G401.6 (cell line): ENCODE data around the gene ARHGEF7.

Experiments
- FAIRE-seq: peaks from 2 replicates; lab custom pipeline; 2012; peaks lifted over from hg19 to GRCh38; lab: Jason Lieb, UNC

The ARHGEF7 gene

DNA sequence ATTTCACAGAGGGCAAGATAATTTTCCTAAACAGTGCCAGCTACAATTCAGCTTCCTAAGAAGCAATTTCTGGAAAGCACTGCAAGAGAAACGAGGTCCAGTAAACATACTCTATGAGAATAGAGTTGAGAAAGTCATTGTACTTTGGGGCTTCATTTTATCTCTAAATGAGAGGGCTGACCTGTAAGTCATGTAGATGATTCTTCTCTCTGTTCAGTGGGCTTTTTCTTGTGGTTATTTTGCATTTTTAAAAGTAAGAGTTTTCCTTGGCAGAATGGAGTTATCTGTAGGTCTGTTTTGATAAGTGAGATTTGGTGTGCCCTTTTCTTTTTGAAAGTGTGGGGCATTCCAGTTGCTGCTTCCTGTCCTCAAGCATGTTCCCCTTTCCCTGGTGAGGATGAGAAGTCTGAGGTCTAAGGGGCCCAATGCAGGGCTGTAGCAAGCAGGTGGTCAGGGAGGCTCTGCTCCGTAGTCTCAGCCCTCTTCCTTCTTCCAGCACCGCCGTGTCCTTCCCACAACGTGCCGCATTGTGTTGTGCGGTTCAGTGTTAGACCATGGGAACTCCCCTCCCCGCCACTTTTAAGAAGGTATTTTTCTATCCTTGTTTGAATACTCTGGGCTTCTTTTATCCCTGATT lies 86.3 kb downstream of the ARHGEF7 start:
- no peak for FAIRE-seq

DNA sequence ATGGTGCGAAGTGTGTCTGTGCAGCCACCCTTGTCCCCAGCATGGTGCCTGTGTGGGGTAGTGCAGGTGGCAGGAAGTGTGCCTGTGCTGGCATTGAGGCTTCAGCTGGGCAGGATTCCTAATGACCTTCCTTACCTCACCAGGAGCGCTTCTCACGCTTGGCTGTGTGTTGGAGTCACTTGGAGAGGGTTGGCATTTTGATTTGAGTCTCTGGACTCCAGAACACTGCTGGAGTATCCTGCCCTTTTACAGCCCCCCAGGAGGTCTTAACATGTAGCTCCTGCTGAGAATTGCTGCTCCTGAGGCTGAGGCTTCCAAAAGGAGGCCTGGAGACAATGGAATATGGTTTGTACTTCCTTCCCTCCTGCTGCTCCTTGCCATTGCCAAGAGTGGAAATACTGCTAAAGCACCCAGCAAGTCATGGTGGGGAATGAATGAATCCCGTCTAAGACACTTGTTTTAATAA lies 87.1 kb downstream of the ARHGEF7 start:
- no peak for FAIRE-seq

DNA sequence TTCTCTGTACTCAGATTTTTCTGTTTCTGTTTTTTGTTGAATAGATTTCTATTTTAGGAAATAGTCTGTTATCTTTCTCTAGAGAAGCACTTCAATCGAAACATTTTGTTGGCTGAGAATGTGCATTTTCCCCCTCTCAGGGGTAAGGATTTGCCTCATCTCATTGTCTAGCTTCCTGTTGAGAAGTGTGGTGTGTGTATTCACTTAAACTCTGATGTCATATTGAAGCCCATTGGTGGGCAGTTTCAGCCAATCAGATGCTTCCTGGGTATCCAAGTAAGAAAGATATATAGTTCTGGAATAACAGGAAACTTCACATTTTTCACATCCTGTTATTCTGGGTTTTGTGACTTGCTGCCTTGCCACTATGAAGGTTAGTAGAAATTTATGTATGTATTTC lies 87.6 kb downstream of the ARHGEF7 start:
- FAIRE-seq, result no peak

DNA sequence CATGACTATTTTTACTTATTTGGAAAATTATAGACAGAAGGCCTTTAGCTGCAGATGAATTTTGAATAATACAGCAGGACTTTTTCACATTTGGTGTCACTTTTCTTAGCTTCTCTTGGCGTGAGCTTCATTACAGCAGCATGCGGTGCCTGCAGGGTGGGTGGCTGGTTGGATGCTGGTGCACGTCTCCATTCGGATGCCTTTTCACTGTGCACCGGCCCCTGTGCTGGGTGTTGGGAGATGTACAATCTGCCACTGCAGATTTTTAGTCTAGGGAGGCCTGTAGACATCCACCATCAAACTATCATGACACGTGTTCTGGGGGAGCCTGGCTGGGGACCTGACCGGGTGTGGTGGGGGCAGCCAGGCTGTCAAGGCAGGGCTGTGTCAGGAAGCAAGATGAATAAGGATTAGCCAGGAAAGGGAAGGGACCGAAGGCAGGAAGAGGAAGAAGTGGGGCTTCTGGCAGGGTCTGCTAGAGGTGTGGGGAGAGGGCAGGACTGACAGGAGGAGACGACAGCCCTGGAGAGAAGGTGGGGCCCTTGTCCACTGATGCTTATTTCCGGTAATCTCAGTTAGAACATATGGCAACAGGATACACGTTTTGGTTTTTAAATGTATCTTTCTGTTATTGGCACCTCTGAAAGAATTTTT lies 88.8 kb downstream of the ARHGEF7 start:
- no peak for FAIRE-seq

DNA sequence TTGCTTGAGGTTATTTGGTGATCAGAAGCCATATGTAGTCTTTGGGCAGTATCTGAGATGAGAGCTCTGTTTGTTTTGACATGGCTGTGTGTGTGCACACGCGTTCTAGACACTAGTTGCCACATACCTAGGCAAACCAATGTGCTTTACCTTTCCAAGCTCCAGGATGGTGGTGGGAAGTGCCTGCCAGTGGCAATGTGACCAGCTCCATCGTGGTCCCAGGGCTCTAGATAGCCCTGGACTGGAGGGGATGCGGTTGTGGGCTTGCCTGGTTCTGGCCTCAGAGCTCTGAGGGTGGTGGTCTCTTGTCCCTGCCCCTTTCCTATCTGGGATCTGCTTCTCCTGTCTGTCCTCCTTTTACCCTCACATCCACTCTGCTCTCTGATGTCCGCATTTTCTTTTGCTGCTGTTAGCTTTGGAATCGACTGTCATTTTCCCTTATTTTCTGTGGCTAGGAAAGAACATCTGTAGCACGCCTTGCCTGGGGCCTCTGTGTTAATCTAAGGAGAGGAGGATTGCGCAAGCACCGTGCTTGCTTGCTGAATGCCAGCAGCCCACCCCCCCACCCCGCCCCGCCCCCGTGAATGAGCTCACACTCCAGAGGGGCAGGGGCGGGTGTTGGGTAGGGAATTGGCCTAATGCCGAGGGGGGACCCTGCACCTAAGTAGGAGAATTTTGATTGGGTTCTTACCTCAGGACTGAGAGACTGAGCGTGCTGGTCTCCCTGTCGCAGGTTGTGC lies 89.5 kb downstream of the ARHGEF7 start:
- no peak for FAIRE-seq

DNA sequence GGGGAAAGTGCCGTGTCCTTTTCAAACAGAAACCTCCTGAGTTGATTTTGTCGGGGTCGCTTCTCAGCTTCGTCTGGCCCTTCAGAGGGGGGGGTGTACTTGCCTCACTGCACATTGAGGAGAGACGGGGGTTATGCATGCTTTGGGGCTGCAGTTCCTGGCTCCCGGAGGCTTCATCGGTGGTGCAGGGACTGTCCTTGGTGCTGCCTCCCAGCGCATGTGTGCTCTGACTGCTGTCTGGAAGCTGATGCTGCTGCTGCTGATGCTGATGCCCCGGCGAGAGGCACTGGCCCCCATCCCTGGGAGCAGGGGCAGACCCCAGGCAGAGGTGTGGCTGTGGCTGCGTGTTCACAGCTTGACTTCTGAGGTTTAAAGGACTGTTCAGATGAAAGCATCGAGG lies 91.0 kb downstream of the ARHGEF7 start:
- FAIRE-seq, result no peak

DNA sequence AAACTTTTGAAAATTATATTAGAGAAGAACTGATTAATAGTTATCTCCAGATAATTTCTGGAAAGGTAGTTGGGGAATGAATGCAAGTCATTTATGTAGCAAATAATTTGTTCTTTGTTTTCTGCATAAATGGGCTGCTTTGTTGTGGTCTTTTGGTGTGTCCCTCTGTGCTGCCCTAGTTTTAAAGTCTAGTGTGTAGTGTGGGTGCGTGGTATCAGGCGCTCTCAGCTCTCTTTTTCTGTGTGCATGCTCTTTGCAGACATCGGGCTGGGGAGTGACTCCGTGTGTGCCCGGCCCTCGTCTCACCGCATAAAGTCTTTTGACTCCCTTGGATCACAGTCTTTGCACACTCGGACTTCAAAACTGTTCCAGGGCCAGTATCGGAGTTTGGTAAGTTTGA lies 94.5 kb downstream of the ARHGEF7 start:
- no peak for FAIRE-seq

DNA sequence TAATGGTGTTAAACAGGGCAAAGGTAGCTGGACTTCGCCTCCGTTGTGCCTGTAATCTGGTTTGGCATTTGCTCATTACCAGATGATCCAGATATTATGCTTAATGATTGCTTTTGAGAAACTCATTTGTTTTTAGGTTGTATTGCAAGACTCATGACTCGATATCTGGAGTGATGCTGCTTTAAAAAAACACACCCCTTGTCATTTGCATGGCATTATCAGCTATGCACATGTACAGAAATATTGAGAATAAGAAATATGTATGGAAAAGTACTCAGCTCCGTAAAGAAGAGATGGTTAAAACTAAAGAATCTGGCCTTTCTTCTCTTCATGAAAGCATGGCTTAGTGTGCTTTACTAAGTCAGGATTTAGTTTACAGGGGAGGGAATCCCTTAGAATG lies 95.0 kb downstream of the ARHGEF7 start:
- no peak for FAIRE-seq

DNA sequence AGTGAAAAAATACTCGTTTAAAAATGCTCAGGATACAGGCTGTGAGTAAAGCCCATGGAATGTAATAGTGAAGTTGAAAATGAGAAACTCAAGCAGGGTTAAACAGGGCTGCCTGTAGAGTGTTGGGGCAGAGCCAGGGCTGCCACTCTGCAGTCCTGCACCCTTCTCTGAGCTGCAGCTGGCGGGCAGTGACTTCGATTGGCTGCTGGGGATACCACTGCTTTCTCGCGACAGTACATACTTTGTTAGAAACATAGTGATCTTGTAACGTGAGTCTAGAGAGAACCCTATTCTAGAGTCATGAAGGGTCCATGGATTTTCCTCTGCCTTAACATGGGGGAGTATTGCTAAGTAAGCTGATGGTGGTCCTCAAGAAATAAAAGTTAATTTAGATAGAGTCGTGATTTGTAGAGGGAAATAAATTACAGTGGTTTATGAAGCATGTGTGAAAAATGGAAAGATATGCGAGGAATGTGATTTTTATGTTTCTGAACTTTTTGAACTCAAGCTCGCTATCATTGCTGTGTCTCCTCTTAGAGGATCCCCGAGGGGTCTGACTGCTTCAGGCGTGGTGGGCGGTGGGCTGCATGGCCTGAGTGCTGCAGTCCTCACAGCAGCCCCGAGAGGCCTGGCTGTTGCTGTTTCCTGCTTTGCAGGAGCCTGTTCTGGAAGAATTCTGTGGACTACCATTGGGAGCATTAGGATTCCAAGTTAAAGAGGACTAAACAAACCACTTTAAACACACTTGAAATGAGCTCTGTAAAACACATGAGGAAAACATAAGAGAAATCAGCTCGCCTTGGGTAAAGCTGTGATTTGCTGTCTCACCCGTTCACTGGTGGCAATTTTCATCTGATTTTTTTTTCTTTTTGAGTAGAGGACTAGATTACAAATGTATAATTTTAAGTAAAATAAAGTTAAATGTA lies 95.7 kb downstream of the ARHGEF7 start:
- peak; percentile 40 for FAIRE-seq

DNA sequence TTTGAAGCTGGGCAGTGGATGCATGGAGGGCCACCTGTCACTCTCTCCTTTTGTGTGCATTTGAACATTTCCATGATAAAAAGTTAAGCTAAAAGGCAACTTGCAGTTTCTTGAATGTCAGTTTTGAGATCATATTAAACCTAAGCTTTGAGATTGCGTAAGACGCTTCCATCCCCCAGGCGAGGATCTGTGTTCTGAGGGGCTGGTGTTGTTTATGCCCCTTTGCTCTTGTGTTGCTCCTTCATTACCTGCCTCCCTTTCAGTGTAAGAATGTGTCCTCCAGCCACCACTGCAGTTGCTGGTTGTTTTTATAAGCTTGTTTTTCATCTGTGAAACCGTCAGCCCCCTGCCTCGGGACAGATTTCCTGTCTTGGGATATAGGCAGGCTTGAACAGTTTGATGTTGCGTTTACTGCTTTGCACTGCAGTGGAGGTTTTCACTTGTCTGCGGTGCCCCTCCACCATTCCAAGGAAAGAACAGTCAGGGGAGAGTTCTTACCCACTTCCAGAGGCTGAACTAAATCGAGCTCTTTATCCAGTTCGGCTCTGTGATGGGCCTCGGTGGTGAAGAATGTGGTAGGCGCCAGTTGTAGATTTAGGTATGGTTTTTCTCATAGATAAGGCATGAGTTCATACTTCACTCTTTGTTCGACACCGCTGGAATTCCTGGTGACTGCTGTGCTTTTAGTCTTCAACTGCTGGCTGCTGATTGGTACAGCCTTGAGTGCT lies 96.8 kb downstream of the ARHGEF7 start:
- no peak for FAIRE-seq

DNA sequence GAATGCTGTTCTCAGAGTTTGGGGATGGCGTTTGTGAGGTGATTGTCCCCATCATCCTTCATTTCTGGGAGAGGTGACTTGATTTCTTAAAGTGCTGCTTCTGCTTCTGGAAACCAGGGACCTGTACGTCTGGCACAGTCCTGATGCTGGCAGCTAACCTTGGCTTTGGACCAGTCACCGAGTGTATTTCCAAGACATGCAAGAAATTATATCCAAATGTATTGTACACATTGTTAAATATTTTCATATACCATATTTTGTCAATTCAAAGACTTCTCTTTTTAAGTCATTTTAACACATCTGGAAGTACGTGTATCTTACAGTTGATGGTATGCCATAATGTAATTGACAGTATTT lies 97.4 kb downstream of the ARHGEF7 start:
- no peak for FAIRE-seq

DNA sequence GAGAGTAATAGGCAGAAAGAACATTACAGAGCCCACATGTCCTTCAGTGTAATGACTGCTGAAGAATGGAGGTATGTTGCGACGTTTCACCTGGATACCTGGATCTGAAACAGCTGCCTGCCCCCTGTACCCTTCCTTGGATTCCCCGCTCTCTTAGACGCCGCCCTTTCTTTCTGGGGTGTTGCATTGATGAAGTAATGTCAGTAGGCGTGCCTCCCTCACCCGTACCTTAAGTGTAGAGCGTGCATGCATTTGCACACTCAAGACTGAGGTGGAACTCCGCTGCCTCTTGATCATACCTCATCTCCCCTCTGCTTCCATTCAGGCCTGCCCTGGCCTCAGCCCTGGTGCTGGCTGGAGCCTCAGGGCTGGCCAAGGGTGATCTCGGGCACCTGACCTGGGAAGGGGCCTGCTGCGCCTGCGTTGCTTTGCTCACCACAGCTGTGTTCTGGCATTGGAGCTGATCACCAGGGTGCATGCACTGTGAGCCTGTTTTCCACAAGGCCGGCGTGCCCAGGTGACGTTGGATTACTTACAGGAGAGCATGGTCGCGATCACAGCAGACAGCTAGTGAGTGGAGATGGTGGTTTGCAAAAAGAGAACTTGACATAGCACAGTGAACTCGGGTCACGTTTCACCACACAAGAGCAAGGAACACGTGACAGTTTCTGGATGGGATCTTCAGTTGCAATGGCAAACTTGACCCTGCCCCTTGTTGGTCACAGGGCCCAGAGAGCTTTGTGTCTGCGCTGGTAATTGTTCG lies 99.0 kb downstream of the ARHGEF7 start:
- FAIRE-seq, result no peak

DNA sequence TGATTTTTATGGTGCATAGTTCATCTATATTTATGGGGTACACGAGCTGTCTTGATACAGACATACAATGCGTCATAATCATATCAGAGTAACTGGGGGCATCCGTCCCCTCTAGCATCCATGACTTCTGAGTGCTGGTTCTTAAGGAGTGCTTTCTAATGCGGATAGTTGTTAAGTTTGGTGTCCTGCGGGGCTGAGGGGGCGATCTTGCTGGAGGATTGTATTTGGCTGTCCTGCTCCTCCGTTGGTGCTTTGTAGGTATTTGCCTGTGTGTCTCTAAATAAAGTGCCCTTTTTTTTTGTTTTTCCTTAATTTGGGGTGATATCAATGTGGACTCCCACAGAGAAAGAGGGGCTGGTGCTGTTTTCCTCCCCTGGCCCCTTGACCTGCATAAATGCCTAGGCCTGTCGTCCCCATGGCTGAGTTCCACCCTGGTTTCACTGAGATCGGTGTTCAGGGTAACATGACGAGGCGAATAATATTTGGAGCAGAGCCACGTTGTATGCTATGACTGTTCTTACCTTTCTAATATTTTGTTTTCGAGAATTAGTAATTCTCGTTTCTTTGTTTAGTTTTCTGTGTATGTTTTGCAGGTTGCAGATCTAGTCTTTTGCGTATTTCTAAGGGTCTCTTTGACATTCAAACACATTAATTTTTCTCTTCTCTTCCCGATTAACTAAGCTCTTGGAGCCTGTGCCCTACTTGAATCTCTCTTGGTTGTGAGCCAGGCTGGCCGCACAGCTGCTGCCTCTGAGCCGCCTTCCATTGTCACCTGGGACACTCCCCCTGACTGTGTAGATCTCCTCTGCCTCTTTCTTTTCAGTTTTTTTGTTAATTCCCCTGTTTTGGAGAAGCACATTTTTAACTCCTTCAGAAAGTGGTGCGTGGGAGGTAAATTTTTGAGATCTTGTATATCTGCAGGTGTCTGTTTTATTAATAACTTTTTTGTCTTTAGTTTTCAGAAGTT lies 100.3 kb downstream of the ARHGEF7 start:
- no peak for FAIRE-seq

DNA sequence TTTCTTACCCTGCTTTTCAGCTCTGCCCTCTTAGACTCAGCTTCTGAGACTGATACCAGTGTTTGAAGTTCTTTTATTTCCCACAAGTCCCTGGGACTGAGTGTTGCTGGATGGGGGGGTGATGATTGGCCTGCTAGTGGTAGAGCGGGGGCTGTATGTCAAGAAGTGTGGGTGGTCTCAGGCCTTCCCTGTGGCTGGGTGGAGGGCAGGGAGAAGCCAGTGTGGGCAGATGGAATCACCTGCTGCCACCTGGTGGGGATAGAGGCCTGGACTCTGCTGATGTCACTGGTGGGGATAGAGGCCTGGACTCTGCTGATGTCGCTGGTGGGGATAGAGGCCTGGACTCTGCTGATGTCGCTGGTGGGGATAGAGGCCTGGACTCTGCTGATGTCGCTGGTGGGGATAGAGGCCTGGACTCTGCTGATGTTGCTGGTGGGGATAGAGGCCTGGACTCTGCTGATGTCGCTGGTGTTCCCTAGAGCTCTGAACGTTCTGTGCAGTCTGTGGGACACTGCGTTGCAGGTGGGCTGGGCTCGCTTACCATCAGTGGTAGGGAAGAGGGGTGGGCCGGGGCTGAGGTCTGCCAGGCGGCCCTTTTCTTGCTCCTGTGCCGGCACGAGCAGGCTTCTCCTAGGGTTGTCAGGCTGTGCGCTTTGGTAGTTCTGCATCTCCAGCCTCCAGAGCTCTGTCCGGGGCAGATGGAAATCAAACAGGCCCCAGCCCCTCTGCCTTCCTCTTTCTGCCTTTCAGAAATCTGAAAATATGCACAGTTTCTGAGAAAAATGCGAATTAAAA lies 101.3 kb downstream of the ARHGEF7 start:
- FAIRE-seq, result no peak

DNA sequence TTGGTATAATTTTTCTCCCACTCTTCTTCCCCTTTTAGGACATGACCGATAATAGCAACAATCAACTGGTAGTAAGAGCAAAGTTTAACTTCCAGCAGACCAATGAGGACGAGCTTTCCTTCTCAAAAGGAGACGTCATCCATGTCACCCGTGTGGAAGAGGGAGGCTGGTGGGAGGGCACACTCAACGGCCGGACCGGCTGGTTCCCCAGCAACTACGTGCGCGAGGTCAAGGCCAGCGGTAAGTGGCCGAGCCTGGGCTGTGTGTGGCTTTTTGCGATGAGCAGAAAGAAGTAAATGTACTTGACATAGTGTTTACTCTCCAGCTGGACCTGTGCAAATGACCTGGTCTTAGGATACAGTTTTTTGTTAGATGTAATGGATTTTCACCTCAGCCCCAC lies 102.5 kb downstream of the ARHGEF7 start:
- FAIRE-seq, result no peak

DNA sequence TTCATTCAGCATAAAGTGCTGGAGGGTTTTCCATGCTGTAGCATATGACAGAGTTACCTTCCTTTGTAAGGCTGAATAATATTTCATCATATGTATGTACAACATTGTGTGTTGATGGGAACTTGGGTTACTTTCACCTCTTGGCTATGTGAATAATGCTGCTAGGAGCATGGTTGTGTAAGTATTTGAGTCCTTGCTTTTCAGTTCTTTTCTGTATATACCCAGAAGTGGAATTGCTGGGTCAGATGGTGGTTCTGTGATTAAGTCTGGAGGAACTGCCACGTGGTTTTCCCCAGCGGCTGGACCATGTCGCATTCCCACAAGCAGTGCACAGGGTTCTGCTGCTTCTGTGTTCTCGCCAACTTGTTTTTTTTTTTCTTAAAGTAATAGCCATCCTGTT lies 104.2 kb downstream of the ARHGEF7 start:
- no peak for FAIRE-seq

DNA sequence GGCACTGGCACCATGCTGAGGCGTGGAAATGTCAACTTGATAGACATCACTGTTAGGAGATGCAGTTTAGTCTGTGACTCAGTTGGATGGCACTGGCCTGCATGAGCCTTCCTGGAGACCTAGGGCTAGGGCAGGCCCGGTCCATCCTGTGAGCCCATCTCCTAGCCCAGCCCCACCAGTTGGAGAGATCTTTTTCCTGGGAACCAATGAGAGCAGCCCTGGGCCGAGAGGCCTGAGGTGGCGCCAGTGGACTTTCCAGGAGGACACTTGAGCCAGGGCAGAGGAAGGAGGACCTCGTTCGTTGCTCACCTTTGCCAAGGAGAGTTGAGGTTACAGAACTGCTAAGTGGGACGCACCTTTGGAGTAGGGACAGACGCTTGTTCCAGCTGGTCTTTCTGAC lies 104.8 kb downstream of the ARHGEF7 start:
- FAIRE-seq, result no peak

DNA sequence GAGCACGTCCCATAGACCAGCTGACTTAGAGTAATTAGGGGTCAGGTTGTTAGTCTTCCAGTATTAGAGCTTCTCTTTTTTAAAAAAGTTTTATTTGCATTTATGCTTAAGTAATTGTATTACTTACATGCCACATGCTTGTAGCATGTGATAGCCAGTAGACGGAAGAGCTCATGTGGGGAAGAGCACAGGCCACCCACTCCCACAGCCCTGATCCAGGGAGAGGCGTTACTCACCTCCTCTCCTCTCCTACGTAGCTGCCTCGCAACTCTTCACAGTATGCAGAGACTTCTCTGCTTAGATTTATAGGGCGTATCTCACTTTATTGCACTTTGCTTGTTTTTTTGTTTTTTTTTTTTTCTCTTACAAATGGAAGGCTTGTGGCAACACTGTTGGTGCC lies 110.1 kb downstream of the ARHGEF7 start:
- FAIRE-seq, result no peak
